HUDEP-2 (cell line): ENCODE data around the gene COL5A3.

Source experiments
- DNase-seq, 76 experiments: peaks; one replicate each; lab custom pipeline; 2025; ENCODE audit not compliant: unreplicated experiment in 76 of 76; lab: John Stamatoyannopoulos, UW

COL5A3 gene

GRCh38 chr19:9911524-9912185 lies 98.6 kb downstream of the COL5A3 start:
- DNase-seq: peak in 3 of 76 experiments; percentile 4 to 13 (median 12)

GRCh38 chr19:9910625-9911024 lies 99.7 kb downstream of the COL5A3 start:
- DNase-seq: no peak
